ENCODE data around the gene TAF10. TPM values are rescaled to one million over a fixed set of nuclear protein-coding genes. Genes with fewer than 3 reads are reported as not detected.
A peak's percentile ranks its signal among the peaks of the same experiment; 100 is the strongest.

TAF10 gene
- total RNA-seq, 4 donors from 2014 or later, result 49.8 to 77.8 (median 65.7) TPM

- Histone ChIP-seq H3K36me3 (no peaks in the 10 kb centered on the region), H3K27me3 (no peaks in the 10 kb centered on the region), H3K9me3 (no peaks in the 10 kb centered on the region), H3K27ac (peak overlapping the region; percentile 74 to 77 (median 76)), H3K4me1 (peaks cover 15 to 30% of the 10 kb centered on the region in 2 donors), H3K4me3 (peak overlapping the region in 2 of 4 donors; percentile 5 to 9)
- DNase-seq (no peak), ATAC-seq (peak; percentile 30 to 39)
- in situ Hi-C loops (cut with MboI; ENCODE audit: low sequenced_read_pairs in 4 of 4) (no loop called here), intact Hi-C loops (cut with DNase I; ENCODE audit: low total_unique reads) (no loop called here)
- no peak for TF ChIP-seq POLR2A (IDR thresholded peaks at IDR 0.05)
- TF ChIP-seq, protein P1, sequence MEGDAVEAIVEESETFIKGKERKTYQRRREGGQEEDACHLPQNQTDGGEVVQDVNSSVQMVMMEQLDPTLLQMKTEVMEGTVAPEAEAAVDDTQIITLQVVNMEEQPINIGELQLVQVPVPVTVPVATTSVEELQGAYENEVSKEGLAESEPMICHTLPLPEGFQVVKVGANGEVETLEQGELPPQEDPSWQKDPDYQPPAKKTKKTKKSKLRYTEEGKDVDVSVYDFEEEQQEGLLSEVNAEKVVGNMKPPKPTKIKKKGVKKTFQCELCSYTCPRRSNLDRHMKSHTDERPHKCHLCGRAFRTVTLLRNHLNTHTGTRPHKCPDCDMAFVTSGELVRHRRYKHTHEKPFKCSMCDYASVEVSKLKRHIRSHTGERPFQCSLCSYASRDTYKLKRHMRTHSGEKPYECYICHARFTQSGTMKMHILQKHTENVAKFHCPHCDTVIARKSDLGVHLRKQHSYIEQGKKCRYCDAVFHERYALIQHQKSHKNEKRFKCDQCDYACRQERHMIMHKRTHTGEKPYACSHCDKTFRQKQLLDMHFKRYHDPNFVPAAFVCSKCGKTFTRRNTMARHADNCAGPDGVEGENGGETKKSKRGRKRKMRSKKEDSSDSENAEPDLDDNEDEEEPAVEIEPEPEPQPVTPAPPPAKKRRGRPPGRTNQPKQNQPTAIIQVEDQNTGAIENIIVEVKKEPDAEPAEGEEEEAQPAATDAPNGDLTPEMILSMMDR (IDR thresholded peaks at IDR 0.05 in 4 of 5, conservative IDR thresholded peaks at IDR 0.05 in 1 of 5), result no peak
Observed at GRCh38 chr11:6646918-6647679, 35.1 kb upstream of the TAF10 start.

GRCh38 chr11:6646576-6646917 lies 34.5 kb upstream of the TAF10 start:
- intact Hi-C loops (cut with DNase I; ENCODE audit: low total_unique reads) (no loop called here), in situ Hi-C loops (cut with MboI; ENCODE audit: low sequenced_read_pairs in 4 of 4) (no loop called here)
- Histone ChIP-seq H3K27me3 (no peaks in the 10 kb centered on the region), H3K4me1 (peaks cover 15 to 30% of the 10 kb centered on the region in 2 donors), H3K27ac (peak overlapping the region; percentile 74 to 77 (median 76)), H3K36me3 (no peaks in the 10 kb centered on the region), H3K9me3 (no peaks in the 10 kb centered on the region), H3K4me3 (peak overlapping the region in 3 of 4 donors; percentile 5 to 9 (median 5))
- peak in 1 of 2 donors; percentile 58 for DNase-seq
- peak; percentile 41 to 54 for ATAC-seq
- no peak for TF ChIP-seq POLR2A (IDR thresholded peaks at IDR 0.05)
- TF ChIP-seq, protein P1 (IDR thresholded peaks at IDR 0.05 in 4 of 5, conservative IDR thresholded peaks at IDR 0.05 in 1 of 5), result no peak

GRCh38 chr11:6646071-6646470 lies 34.1 kb upstream of the TAF10 start:
- intact Hi-C loops (cut with DNase I; ENCODE audit: low total_unique reads) (no loop called here), in situ Hi-C loops (cut with MboI; ENCODE audit: low sequenced_read_pairs in 4 of 4) (no loop called here)
- DNase-seq (peak in 1 of 2 donors; percentile 66), ATAC-seq (peak; percentile 60)
- Histone ChIP-seq H3K4me3 (peak overlapping the region in 1 of 4 donors; percentile 5), H3K36me3 (no peaks in the 10 kb centered on the region), H3K27me3 (no peaks in the 10 kb centered on the region), H3K4me1 (peaks cover 15 to 30% of the 10 kb centered on the region in 2 donors), H3K27ac (peak overlapping the region; percentile 74 to 77 (median 76)), H3K9me3 (no peaks in the 10 kb centered on the region)
- TF ChIP-seq POLR2A (IDR thresholded peaks at IDR 0.05), result no peak
- TF ChIP-seq, protein P1 (IDR thresholded peaks at IDR 0.05 in 4 of 5, conservative IDR thresholded peaks at IDR 0.05 in 1 of 5), result no peak

DNA sequence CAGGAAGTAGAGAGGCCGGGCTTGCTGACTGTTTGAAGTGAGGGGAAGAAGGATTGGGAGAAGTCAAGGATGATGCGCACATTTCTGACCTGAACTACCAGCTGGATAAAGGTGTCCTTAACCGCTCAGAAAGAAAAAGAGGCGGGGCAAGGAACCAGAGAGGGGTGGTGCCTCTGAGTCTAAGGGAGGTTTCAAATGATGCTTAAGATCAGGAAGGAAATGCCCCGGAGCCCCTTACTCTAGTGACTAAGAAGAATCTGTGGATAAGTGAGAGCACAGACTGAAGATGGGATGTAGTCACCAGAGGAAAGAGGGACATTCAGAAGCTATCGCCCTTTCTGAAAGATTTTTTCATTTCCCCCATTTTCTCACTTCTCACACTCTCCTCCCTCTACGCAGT lies 30.9 kb upstream of the TAF10 start:
- H3K27ac ChIP-seq, result no peak overlapping the region
- TF ChIP-seq, protein P1 (IDR thresholded peaks at IDR 0.05 in 4 of 5, conservative IDR thresholded peaks at IDR 0.05 in 1 of 5), result no peak
- TF ChIP-seq POLR2A (IDR thresholded peaks at IDR 0.05), result no peak
- H3K9me3 ChIP-seq, result no peaks in the 10 kb centered on the region
- DNase-seq, result no peak
- no peak overlapping the region for H3K4me3 ChIP-seq
- in situ Hi-C loops (cut with MboI; ENCODE audit: low sequenced_read_pairs in 4 of 4), result no loop called here
- intact Hi-C loops (cut with DNase I; ENCODE audit: low total_unique reads), result no loop called here
- no peaks in the 10 kb centered on the region for H3K36me3 ChIP-seq
- H3K27me3 ChIP-seq, result no peaks in the 10 kb centered on the region
- ATAC-seq, result no peak
- peaks cover 22 to 39% of the 10 kb centered on the region in 2 donors for H3K4me1 ChIP-seq
